ENCODE data around the gene BLZF1.

DNA sequence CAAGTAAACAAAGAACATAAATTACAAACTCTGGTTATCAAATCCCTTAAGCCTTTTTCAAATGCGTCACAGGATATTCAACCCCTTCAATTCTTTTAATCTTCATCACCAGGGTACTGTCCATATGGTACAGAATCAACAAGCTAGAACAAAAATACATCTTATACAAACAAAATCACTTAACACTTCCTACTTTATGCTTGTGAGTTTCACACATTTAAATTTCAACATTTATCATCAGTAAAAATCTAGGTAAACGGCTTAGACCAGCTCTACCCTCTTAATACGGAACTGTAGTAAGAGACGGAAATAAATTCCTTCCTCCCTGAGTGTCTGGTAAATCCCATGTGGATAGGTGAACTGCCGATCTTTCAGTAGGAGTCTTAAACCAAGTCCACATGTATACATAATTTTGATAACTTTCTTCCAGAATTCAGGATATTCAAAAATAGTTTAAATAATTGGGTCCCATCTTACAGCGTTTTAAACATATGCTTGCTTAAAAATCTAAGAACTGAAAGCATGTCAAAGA is 58.2 kb downstream of the BLZF1 start:
- TF ChIP-seq POLR2A (IDR thresholded peaks at IDR 0.05; ENCODE audit: low read depth) (no peak), EP300 (IDR thresholded peaks at IDR 0.05) (no peak), POLR2AphosphoS5 (IDR thresholded peaks at IDR 0.05) (no peak)
- TF ChIP-seq, protein P1, sequence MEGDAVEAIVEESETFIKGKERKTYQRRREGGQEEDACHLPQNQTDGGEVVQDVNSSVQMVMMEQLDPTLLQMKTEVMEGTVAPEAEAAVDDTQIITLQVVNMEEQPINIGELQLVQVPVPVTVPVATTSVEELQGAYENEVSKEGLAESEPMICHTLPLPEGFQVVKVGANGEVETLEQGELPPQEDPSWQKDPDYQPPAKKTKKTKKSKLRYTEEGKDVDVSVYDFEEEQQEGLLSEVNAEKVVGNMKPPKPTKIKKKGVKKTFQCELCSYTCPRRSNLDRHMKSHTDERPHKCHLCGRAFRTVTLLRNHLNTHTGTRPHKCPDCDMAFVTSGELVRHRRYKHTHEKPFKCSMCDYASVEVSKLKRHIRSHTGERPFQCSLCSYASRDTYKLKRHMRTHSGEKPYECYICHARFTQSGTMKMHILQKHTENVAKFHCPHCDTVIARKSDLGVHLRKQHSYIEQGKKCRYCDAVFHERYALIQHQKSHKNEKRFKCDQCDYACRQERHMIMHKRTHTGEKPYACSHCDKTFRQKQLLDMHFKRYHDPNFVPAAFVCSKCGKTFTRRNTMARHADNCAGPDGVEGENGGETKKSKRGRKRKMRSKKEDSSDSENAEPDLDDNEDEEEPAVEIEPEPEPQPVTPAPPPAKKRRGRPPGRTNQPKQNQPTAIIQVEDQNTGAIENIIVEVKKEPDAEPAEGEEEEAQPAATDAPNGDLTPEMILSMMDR (IDR thresholded peaks at IDR 0.05), result no peak

All from esophagus muscularis mucosa (tissue), 4 donors.